ENCODE data around the gene SLC6A3. TPM values are rescaled to one million over a fixed set of nuclear protein-coding genes. Genes with fewer than 3 reads are reported as not detected.

Gene SLC6A3
- total RNA-seq, 1 donor from 2014 or later: not detected

- Mint-ChIP-seq H3K27ac (ENCODE audit: unreplicated experiment) (no peak overlapping the region), H3K4me1 (ENCODE audit: unreplicated experiment) (no peaks in the 10 kb centered on the region), H3K4me3 (ENCODE audit: unreplicated experiment) (no peak overlapping the region), H3K9me3 (ENCODE audit: unreplicated experiment) (no peaks in the 10 kb centered on the region), H3K36me3 (ENCODE audit: unreplicated experiment) (peaks cover 17% of the 10 kb centered on the region), H3K27me3 (ENCODE audit: unreplicated experiment) (no peaks in the 10 kb centered on the region)
- no peak for DNase-seq (ENCODE audit: extremely low spot score, unreplicated experiment)
- TF ChIP-seq CTCF (IDR thresholded peaks at IDR 0.05): no peak
Measured at GRCh38 chr5:1471997-1472963, 27.0 kb upstream of the SLC6A3 start.

GRCh38 chr5:1471240-1471853 is 26.1 kb upstream of the SLC6A3 start:
- H3K9me3 Mint-ChIP-seq (ENCODE audit: unreplicated experiment): no peaks in the 10 kb centered on the region
- H3K4me1 Mint-ChIP-seq (ENCODE audit: unreplicated experiment): no peaks in the 10 kb centered on the region
- no peak overlapping the region for H3K27ac Mint-ChIP-seq (ENCODE audit: unreplicated experiment)
- H3K27me3 Mint-ChIP-seq (ENCODE audit: unreplicated experiment): no peaks in the 10 kb centered on the region
- TF ChIP-seq CTCF (IDR thresholded peaks at IDR 0.05): no peak
- no peak overlapping the region for H3K4me3 Mint-ChIP-seq (ENCODE audit: unreplicated experiment)
- no peak for DNase-seq (ENCODE audit: extremely low spot score, unreplicated experiment)
- H3K36me3 Mint-ChIP-seq (ENCODE audit: unreplicated experiment): peaks cover 12% of the 10 kb centered on the region

GRCh38 chr5:1470762-1471211 is 25.5 kb upstream of the SLC6A3 start:
- H3K36me3 Mint-ChIP-seq (ENCODE audit: unreplicated experiment): peaks cover 14% of the 10 kb centered on the region
- H3K9me3 Mint-ChIP-seq (ENCODE audit: unreplicated experiment): no peaks in the 10 kb centered on the region
- H3K4me1 Mint-ChIP-seq (ENCODE audit: unreplicated experiment): no peaks in the 10 kb centered on the region
- no peak for TF ChIP-seq CTCF (IDR thresholded peaks at IDR 0.05)
- no peak overlapping the region for H3K27ac Mint-ChIP-seq (ENCODE audit: unreplicated experiment)
- H3K27me3 Mint-ChIP-seq (ENCODE audit: unreplicated experiment): no peaks in the 10 kb centered on the region
- DNase-seq (ENCODE audit: extremely low spot score, unreplicated experiment): no peak
- H3K4me3 Mint-ChIP-seq (ENCODE audit: unreplicated experiment): no peak overlapping the region

- Mint-ChIP-seq H3K4me1 (ENCODE audit: unreplicated experiment) (no peaks in the 10 kb centered on the region), H3K36me3 (ENCODE audit: unreplicated experiment) (peaks cover 14% of the 10 kb centered on the region), H3K4me3 (ENCODE audit: unreplicated experiment) (no peak overlapping the region), H3K27ac (ENCODE audit: unreplicated experiment) (no peak overlapping the region), H3K27me3 (ENCODE audit: unreplicated experiment) (no peaks in the 10 kb centered on the region), H3K9me3 (ENCODE audit: unreplicated experiment) (no peaks in the 10 kb centered on the region)
- no peak for DNase-seq (ENCODE audit: extremely low spot score, unreplicated experiment)
- no peak for TF ChIP-seq CTCF (IDR thresholded peaks at IDR 0.05)
Measured at GRCh38 chr5:1468629-1469527, 23.6 kb upstream of the SLC6A3 start.
